ENCODE results near the gene USP22.

GRCh38 chr17:20961586-20961985 is 81.2 kb downstream of the USP22 start:
- TF ChIP-seq POLR2A (IDR thresholded peaks at IDR 0.05) (no peak), CTCF (IDR thresholded peaks at IDR 0.05) (no peak)

Data from esophagus squamous epithelium (tissue), 4 donors.